ENCODE measurements around the gene COQ6.

- no peak for TF ChIP-seq CTCF (IDR thresholded peaks at IDR 0.05)
- TF ChIP-seq EP300 (IDR thresholded peaks at IDR 0.05), result no peak
- no peak for TF ChIP-seq POLR2A (IDR thresholded peaks at IDR 0.05)
- no peak for TF ChIP-seq POLR2AphosphoS5 (IDR thresholded peaks at IDR 0.05)
These were observed 38.0 kb downstream of the COQ6 start for GRCh38 chr14:73988065-73988464.
